Erythroblast (primary cell): Measurements from ENCODE around the gene ZNF557.

Source experiments
- GATA1 ChIP-seq: IDR thresholded peaks from 2 replicates; pipeline ENCODE4 v1.6.1; 2011; ENCODE audit warnings: low read depth, mild to moderate bottlenecking, control low read depth, low read length, moderate library complexity
- POLR2A ChIP-seq: IDR thresholded peaks from 2 replicates; pipeline ENCODE4 v1.6.1; 2011; ENCODE audit warnings: mild to moderate bottlenecking, low read length

DNA sequence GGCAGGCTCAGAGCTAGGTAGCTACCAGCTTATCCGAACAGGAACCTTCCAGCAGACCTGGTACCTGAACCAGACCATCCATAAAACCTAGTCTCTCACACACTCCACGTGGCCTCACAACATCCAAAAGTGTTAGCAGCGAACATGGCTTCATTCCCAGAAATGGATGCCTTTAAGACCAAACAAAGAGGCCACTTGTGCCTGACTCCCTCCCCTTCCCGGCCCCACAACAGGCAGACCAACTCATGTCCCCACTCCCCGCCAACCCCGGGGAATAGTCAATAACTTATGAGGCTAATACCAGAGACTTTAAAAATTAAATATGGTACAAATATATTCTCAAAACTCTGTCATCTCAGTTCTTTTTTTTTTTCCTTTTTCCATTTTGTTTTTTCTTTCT, 46.2 kb downstream of the ZNF557 start:
- TF ChIP-seq POLR2A (no peak), GATA1 (no peak)
